A673 (cell line): ENCODE measurements around the gene MBNL2. TPM values are rescaled to one million over a fixed set of nuclear protein-coding genes. Genes with fewer than 3 reads are reported as not detected.
A peak's percentile ranks its signal among the peaks of the same experiment; 100 is the strongest.

Source experiments
- BruUV-seq: library from RNA; stranded (reverse); fragments of 400-500 nt; replicated peaks from 2 replicates; lab custom pipeline; 2021; lab: Mats Ljungman, UMichigan
- CTCF ChIA-PET: fragments of 300-600 bp; sonication (Branson Sonifier 250); formaldehyde crosslinking; loops from one replicate; lab custom pipeline; 2022; ENCODE audit warnings: antibody characterized with exemption; lab: Charles Lee
- POLR2A ChIA-PET: fragments of 300-600 bp; sonication (Branson Sonifier 250); formaldehyde crosslinking; loops from one replicate; lab custom pipeline; 2022; ENCODE audit warnings: antibody characterized with exemption; ENCODE audit not compliant: low non-redundant PET; lab: Charles Lee
- DNase-seq: peaks from one replicate; pipeline ENCODE4 v3.0.0-alpha.2; 2015; ENCODE audit warnings: low spot score
- H3K27ac ChIP-seq: fragments of 200-600 bp; sonication (generic); 2 replicates; pipeline ENCODE4 v1.5.1; 2016; ENCODE audit warnings: mixed run types, low read depth, mild to moderate bottlenecking, mixed read lengths, antibody characterized with exemption, low read length; ENCODE audit not compliant: poor library complexity, severe bottlenecking
- H3K27me3 ChIP-seq: fragments of 200-600 bp; sonication (generic); replicated peaks from 2 replicates; pipeline ENCODE4 v1.6.1; 2017; ENCODE audit warnings: mixed run types, low read depth, mild to moderate bottlenecking, mixed read lengths, antibody characterized with exemption, low read length; ENCODE audit not compliant: insufficient read depth, poor library complexity
- H3K36me3 ChIP-seq: fragments of 200-600 bp; sonication (generic); 2 replicates; pipeline ENCODE4 v1.6.1; 2016; ENCODE audit warnings: mixed run types, mild to moderate bottlenecking, mixed read lengths, antibody characterized with exemption, low read length; ENCODE audit not compliant: insufficient read depth, poor library complexity, severe bottlenecking
- H3K4me1 ChIP-seq: fragments of 200-600 bp; sonication (generic); 2 replicates; pipeline ENCODE4 v1.6.1; 2017; ENCODE audit warnings: mixed run types, mild to moderate bottlenecking, mixed read lengths, antibody characterized with exemption, low read length; ENCODE audit not compliant: insufficient read depth, poor library complexity, severe bottlenecking
- H3K4me3 ChIP-seq: fragments of 200-600 bp; sonication (generic); 2 replicates; pipeline ENCODE4 v1.5.1; 2016; ENCODE audit warnings: low read depth, mixed run types, mild to moderate bottlenecking, mixed read lengths, low read length; ENCODE audit not compliant: poor library complexity, severe bottlenecking
- H3K9me3 ChIP-seq: fragments of 200-600 bp; sonication (generic); 2 replicates; pipeline ENCODE4 v1.6.1; 2016; ENCODE audit warnings: mixed run types, low read depth, mild to moderate bottlenecking, mixed read lengths, antibody characterized with exemption, low read length; ENCODE audit not compliant: poor library complexity, severe bottlenecking
- EZH2 ChIP-seq: fragments of 200-600 bp; sonication (generic); IDR thresholded peaks from 2 replicates; pipeline ENCODE4 v1.6.1; 2017; ENCODE audit warnings: borderline replicate concordance, low read depth, mild to moderate bottlenecking, mixed read lengths, antibody characterized with exemption, low read length; ENCODE audit not compliant: poor library complexity, severe bottlenecking
- intact Hi-C: fragments of 100-400 bp; cut with micrococcal nuclease; formaldehyde crosslinking; loops from one replicate; pipeline ENCODE4 v1.10.0; 2022; ENCODE audit not compliant: unreplicated experiment
- total RNA-seq: library from RNA; stranded (reverse); gene quantifications from 2 replicates; pipeline ENCODE4 v1.2.3, GENCODE V29; 2021
- TF ChIP-seq, protein P1 (sequence below): fragments of 300-800, 200-600 bp; sonication (generic); conservative IDR thresholded peaks from 2 replicates; pipeline ENCODE4 v1.5.1; 2017; ENCODE audit warnings: low read depth, mild to moderate bottlenecking, antibody characterized with exemption, low read length, moderate library complexity, mixed read lengths

MBNL2 gene
- total RNA-seq, 1 experiment from 2014 or later, result 12.0 TPM

DNA sequence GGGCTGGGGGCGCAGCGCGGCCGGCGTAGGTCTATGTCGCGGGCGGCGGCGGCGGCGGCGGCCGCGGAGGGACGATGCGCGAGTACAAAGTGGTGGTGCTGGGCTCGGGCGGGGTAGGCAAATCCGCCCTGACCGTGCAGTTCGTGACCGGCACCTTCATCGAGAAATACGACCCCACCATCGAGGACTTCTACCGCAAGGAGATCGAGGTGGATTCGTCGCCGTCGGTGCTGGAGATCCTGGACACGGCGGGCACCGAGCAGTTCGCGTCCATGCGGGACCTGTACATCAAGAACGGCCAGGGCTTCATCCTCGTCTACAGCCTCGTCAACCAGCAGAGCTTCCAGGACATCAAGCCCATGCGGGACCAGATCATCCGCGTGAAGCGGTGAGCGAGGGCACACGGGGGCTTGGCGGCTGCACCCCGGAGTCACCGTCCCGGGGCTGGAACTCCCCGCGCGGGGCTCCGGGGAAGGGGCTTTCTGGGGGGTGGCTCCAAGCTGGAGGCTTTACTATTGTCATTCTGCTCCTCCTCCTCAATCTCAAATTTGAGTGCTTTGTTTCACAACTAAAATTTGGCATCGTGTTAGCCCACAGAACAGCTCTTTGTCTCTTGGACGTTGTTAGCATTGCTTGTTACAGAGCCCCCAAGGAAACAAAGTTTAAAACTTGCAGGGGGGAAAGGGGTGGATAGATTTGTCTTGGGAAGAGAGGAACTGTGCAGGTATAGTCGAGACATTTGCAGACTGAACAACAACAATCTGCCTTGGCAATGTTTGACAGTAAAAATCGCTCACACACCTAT lies 212.5 kb downstream of the MBNL2 start:
- H3K27me3 ChIP-seq, result no peaks in the 10 kb centered on the region
- POLR2A ChIA-PET, result no interaction called here
- no peaks in the 10 kb centered on the region for H3K36me3 ChIP-seq
- TF ChIP-seq, protein P1, sequence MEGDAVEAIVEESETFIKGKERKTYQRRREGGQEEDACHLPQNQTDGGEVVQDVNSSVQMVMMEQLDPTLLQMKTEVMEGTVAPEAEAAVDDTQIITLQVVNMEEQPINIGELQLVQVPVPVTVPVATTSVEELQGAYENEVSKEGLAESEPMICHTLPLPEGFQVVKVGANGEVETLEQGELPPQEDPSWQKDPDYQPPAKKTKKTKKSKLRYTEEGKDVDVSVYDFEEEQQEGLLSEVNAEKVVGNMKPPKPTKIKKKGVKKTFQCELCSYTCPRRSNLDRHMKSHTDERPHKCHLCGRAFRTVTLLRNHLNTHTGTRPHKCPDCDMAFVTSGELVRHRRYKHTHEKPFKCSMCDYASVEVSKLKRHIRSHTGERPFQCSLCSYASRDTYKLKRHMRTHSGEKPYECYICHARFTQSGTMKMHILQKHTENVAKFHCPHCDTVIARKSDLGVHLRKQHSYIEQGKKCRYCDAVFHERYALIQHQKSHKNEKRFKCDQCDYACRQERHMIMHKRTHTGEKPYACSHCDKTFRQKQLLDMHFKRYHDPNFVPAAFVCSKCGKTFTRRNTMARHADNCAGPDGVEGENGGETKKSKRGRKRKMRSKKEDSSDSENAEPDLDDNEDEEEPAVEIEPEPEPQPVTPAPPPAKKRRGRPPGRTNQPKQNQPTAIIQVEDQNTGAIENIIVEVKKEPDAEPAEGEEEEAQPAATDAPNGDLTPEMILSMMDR, result no peak
- no peak for TF ChIP-seq EZH2
- H3K9me3 ChIP-seq, result no peaks in the 10 kb centered on the region
- peak overlapping the region; percentile 64 for H3K27ac ChIP-seq
- DNase-seq, result peak; percentile 39
- peaks cover 38% of the 10 kb centered on the region for H3K4me1 ChIP-seq
- CTCF ChIA-PET, result no interaction called here
- no TSS peak for BruUV-seq
- intact Hi-C loops, result loop anchor here (5.0 to 10.0 kb wide), 2 partner anchors 368 to 510 kb away; no protein-coding TSS in a partner anchor
- peak overlapping the region; percentile 64 for H3K4me3 ChIP-seq

DNA sequence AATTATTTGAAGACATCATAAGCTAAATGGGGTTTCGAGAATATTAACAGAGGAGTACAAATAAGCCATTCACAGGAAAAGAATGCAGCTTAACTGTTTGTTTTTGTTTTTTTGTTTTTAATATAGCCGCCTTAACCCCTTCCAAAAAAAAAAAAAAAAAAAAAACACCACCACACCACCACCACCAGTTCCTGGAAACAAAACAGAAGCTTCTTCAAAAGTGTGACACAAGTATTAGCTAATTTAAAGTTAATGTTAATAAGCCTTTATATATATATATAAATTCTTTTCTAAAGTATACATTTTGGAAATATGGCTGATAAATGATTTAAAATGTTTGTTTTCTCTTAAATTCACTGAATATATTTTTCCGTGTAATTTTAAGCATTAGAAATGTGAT lies 213.2 kb downstream of the MBNL2 start:
- peaks cover 45% of the 10 kb centered on the region for H3K4me1 ChIP-seq
- H3K27me3 ChIP-seq, result no peaks in the 10 kb centered on the region
- H3K9me3 ChIP-seq, result no peaks in the 10 kb centered on the region
- no peak for TF ChIP-seq EZH2
- TF ChIP-seq, protein P1, result no peak
- ChIA-PET POLR2A (interaction anchor here (0.6 kb wide), 1 partner anchor 67 kb away, joined by 6 read pairs; no protein-coding TSS in a partner anchor), CTCF (interaction anchor here (0.6 kb wide), 2 partner anchors 158 to 461 kb away, joined by 6 to 7 read pairs; no protein-coding TSS in a partner anchor)
- intact Hi-C loops, result loop anchor here (10.0 kb wide), 1 partner anchor 509 kb away; no protein-coding TSS in a partner anchor
- DNase-seq, result no peak
- H3K4me3 ChIP-seq, result peak overlapping the region; percentile 64
- no TSS peak for BruUV-seq
- H3K27ac ChIP-seq, result peak overlapping the region; percentile 64
- H3K36me3 ChIP-seq, result no peaks in the 10 kb centered on the region

DNA sequence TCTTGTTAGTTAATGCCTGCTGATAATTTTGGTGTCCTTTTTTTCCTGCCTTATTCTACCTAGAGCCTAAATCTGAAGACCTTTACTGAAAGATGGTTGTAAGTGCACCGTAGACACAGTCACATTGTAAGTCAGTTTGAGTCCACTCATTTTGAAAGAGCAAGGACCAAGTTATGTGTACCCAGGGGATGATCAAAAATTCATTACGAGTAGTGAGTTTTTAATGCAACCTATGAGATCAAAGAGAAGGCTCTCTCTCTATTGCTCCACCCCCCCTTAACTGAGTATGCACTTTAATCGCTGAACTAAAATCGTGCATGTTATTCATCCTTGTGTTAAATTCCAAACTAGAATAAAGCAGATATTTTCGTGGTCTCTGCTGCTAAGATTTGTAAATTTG lies 213.7 kb downstream of the MBNL2 start:
- BruUV-seq, result no TSS peak
- Histone ChIP-seq H3K4me3 (peak overlapping the region; percentile 64), H3K27me3 (no peaks in the 10 kb centered on the region), H3K27ac (no peak overlapping the region), H3K9me3 (no peaks in the 10 kb centered on the region), H3K36me3 (no peaks in the 10 kb centered on the region), H3K4me1 (peaks cover 49% of the 10 kb centered on the region)
- ChIA-PET CTCF (interaction anchor here (0.6 kb wide), 2 partner anchors 157 to 461 kb away, joined by 6 to 7 read pairs; no protein-coding TSS in a partner anchor), POLR2A (interaction anchor here (0.6 kb wide), 1 partner anchor 67 kb away, joined by 6 read pairs; no protein-coding TSS in a partner anchor)
- intact Hi-C loops, result loop anchor here (10.0 kb wide), 1 partner anchor 509 kb away; no protein-coding TSS in a partner anchor
- TF ChIP-seq EZH2, result no peak
- TF ChIP-seq, protein P1, result no peak
- DNase-seq, result no peak
